ENCODE measurements around the gene DMRT1.

DNA sequence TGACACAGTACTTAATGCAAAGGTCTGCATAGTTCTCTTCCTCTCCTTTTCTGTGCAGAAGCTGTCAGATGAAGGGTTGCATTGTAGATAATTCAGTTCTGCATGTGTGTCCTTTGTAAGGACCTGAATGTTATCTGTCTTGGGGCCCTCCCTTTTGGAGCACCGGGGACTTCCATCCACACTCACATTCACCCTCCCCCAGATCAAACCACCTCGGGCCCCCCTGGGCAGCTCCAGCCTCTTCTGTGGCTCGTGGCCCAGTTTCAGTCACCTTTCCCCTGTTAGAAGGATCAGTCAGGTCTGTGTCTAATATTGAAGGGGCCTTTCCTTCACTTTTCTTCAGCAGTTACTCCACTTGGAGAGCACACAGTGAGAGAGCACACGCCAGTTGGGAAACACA is 11.0 kb downstream of the DMRT1 start:
- TF ChIP-seq, protein P1, sequence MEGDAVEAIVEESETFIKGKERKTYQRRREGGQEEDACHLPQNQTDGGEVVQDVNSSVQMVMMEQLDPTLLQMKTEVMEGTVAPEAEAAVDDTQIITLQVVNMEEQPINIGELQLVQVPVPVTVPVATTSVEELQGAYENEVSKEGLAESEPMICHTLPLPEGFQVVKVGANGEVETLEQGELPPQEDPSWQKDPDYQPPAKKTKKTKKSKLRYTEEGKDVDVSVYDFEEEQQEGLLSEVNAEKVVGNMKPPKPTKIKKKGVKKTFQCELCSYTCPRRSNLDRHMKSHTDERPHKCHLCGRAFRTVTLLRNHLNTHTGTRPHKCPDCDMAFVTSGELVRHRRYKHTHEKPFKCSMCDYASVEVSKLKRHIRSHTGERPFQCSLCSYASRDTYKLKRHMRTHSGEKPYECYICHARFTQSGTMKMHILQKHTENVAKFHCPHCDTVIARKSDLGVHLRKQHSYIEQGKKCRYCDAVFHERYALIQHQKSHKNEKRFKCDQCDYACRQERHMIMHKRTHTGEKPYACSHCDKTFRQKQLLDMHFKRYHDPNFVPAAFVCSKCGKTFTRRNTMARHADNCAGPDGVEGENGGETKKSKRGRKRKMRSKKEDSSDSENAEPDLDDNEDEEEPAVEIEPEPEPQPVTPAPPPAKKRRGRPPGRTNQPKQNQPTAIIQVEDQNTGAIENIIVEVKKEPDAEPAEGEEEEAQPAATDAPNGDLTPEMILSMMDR (conservative IDR thresholded peaks at IDR 0.05 in 1 of 2, IDR thresholded peaks at IDR 0.05 in 1 of 2; ENCODE audit: low read depth in 1 of 2, low read length in 2 of 2) = no peak
- TF ChIP-seq EZH2 (IDR thresholded peaks at IDR 0.05; ENCODE audit: low read length, missing control alignments) = no peak

Measured in fibroblast of lung (primary cell).